ENCODE results near the gene CAMK2A. TPM values are rescaled to one million over a fixed set of nuclear protein-coding genes. Genes with fewer than 3 reads are reported as not detected.

Gene CAMK2A
- total RNA-seq, 2 experiments from 2014 or later: not detected

- intact Hi-C loops (cut with micrococcal nuclease; ENCODE audit: unreplicated experiment): no loop called here
- no TSS peak for BruUV-seq (replicated peaks)
- CTCF ChIA-PET (ENCODE audit: unreplicated experiment): no interaction called here
- no peaks in the 10 kb centered on the region for H3K9me2 ChIP-seq (ENCODE audit: insufficient read depth, low read length)
- H3K4me1 ChIP-seq (ENCODE audit: insufficient read depth, low read length, poor library complexity, severe bottlenecking): no peaks in the 10 kb centered on the region
- H4K20me1 ChIP-seq (ENCODE audit: insufficient read depth, low read length): no peaks in the 10 kb centered on the region
- POLR2A ChIA-PET: interaction anchor here (0.5 kb wide), 1 partner anchor 358 kb away, joined by 3 read pairs; no protein-coding TSS in a partner anchor
- H2AFZ ChIP-seq (ENCODE audit: low read length): no peak overlapping the region
- no peak for DNase-seq (ENCODE audit: low spot score)
- H3K36me3 ChIP-seq (ENCODE audit: insufficient read depth, low read length): no peaks in the 10 kb centered on the region
- no peak overlapping the region for H3K4me3 ChIP-seq (ENCODE audit: low read depth, low read length, poor library complexity, severe bottlenecking)
- H3K4me2 ChIP-seq (ENCODE audit: low read length): no peak overlapping the region
- no peaks in the 10 kb centered on the region for H3K9me3 ChIP-seq (ENCODE audit: low read length)
- TF ChIP-seq CTCF (conservative IDR thresholded peaks at IDR 0.05; ENCODE audit: low read length) (no peak), EZH2phosphoT487 (IDR thresholded peaks at IDR 0.05; ENCODE audit: borderline replicate concordance, low read depth, low read length) (no peak)
- no peaks in the 10 kb centered on the region for H3K79me2 ChIP-seq (ENCODE audit: insufficient read depth, low read depth, low read length)
- H3K27ac ChIP-seq (ENCODE audit: low read depth, low read length, poor library complexity, severe bottlenecking): no peak overlapping the region
Observed at GRCh38 chr5:150326707-150327106, 37.1 kb upstream of the CAMK2A start.

DNA sequence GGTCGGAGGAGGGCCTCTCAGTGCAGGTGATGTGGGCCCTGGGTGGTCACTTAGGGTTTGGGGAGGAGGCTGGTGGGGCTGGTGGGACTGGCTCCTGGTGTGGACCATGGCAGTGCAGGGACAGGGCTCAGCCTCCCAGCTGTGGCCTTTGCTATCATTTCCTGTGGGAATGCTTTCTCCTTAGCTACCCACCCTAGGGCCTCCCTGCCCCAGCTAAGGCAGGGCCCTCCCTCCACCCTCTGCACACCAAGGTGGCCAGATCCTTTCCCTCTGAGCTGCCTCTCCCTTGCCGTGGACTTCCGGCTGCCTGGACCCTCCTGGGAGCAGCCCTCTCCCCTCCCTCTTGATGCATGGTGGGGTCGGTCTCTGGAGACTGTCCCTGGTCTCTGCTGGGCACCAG lies 35.9 kb upstream of the CAMK2A start:
- BruUV-seq (replicated peaks): no TSS peak
- Histone ChIP-seq H3K4me3 (ENCODE audit: low read depth, low read length, poor library complexity, severe bottlenecking) (no peak overlapping the region), H3K36me3 (ENCODE audit: insufficient read depth, low read length) (no peaks in the 10 kb centered on the region), H3K79me2 (ENCODE audit: insufficient read depth, low read depth, low read length) (no peaks in the 10 kb centered on the region), H2AFZ (ENCODE audit: low read length) (no peak overlapping the region), H3K9me2 (ENCODE audit: insufficient read depth, low read length) (no peaks in the 10 kb centered on the region), H4K20me1 (ENCODE audit: insufficient read depth, low read length) (no peaks in the 10 kb centered on the region), H3K4me1 (ENCODE audit: insufficient read depth, low read length, poor library complexity, severe bottlenecking) (no peaks in the 10 kb centered on the region), H3K27ac (ENCODE audit: low read depth, low read length, poor library complexity, severe bottlenecking) (no peak overlapping the region), H3K4me2 (ENCODE audit: low read length) (no peak overlapping the region), H3K9me3 (ENCODE audit: low read length) (no peaks in the 10 kb centered on the region)
- no peak for DNase-seq (ENCODE audit: low spot score)
- no peak for TF ChIP-seq EZH2phosphoT487 (IDR thresholded peaks at IDR 0.05; ENCODE audit: borderline replicate concordance, low read depth, low read length)
- TF ChIP-seq CTCF (conservative IDR thresholded peaks at IDR 0.05; ENCODE audit: low read length): no peak
- intact Hi-C loops (cut with micrococcal nuclease; ENCODE audit: unreplicated experiment): no loop called here
- ChIA-PET POLR2A (interaction anchor here (0.7 kb wide), 1 partner anchor 25 kb away, joined by 4 read pairs; no protein-coding TSS in a partner anchor), CTCF (ENCODE audit: unreplicated experiment) (no interaction called here)

DNA sequence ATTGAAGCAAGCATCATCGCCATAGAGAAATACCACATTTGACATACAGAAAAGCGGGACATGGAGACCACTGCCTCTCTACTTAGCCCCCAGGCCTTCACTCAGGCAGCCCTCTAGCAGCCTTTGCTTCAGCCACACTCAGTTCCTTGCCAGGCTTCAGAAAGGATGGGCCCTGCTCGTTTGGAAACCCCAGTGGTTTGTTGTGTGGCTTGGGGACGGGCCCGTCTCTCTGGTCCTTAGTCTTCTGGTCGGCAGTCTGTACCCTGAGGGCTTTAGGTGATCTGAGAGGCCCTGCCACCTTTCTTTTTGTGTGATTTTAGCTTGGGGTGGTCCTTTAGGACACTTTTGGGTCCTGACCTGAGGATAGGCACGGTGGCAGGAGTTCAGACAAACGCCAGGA lies 34.2 kb upstream of the CAMK2A start:
- Histone ChIP-seq H3K36me3 (ENCODE audit: insufficient read depth, low read length) (no peaks in the 10 kb centered on the region), H3K79me2 (ENCODE audit: insufficient read depth, low read depth, low read length) (no peaks in the 10 kb centered on the region), H4K20me1 (ENCODE audit: insufficient read depth, low read length) (no peaks in the 10 kb centered on the region), H3K4me2 (ENCODE audit: low read length) (no peak overlapping the region), H3K9me3 (ENCODE audit: low read length) (no peaks in the 10 kb centered on the region), H3K27ac (ENCODE audit: low read depth, low read length, poor library complexity, severe bottlenecking) (no peak overlapping the region), H2AFZ (ENCODE audit: low read length) (no peak overlapping the region), H3K9me2 (ENCODE audit: insufficient read depth, low read length) (no peaks in the 10 kb centered on the region), H3K4me3 (ENCODE audit: low read depth, low read length, poor library complexity, severe bottlenecking) (no peak overlapping the region), H3K4me1 (ENCODE audit: insufficient read depth, low read length, poor library complexity, severe bottlenecking) (no peaks in the 10 kb centered on the region)
- DNase-seq (ENCODE audit: low spot score): no peak
- POLR2A ChIA-PET: no interaction called here
- CTCF ChIA-PET (ENCODE audit: unreplicated experiment): no interaction called here
- no TSS peak for BruUV-seq (replicated peaks)
- intact Hi-C loops (cut with micrococcal nuclease; ENCODE audit: unreplicated experiment): no loop called here
- TF ChIP-seq EZH2phosphoT487 (IDR thresholded peaks at IDR 0.05; ENCODE audit: borderline replicate concordance, low read depth, low read length) (no peak), CTCF (conservative IDR thresholded peaks at IDR 0.05; ENCODE audit: low read length) (no peak)
